Calu3 (cell line): ENCODE results near the gene RILPL2. TPM values are rescaled to one million over a fixed set of nuclear protein-coding genes. Genes with fewer than 3 reads are reported as not detected.
"Not testable (repeated sequence)": the region's sequence is repeated elsewhere in the genome, so short reads cannot be mapped to it uniquely, and the experiment has no call there.

Experiments
- BruUV-seq: library from RNA; stranded (reverse); fragments of 400-500 nt; replicated peaks from 2 replicates; lab custom pipeline; 2021; lab: Mats Ljungman, UMichigan
- CTCF ChIA-PET: fragments of 300-600 bp; sonication (Branson Sonifier 250); formaldehyde crosslinking; loops from one replicate; lab custom pipeline; 2022; ENCODE audit warnings: antibody characterized with exemption; lab: Charles Lee
- DNase-seq: peaks from one replicate; pipeline ENCODE4 v3.0.0; 2022
- H3K27ac Mint-ChIP-seq: one replicate; pipeline ENCODE4 v1.8.0; 2022; ENCODE audit warnings: mixed read lengths; ENCODE audit not compliant: unreplicated experiment
- H3K27me3 Mint-ChIP-seq: one replicate; pipeline ENCODE4 v1.8.0; 2022; ENCODE audit warnings: mixed read lengths; ENCODE audit not compliant: unreplicated experiment
- H3K36me3 Mint-ChIP-seq: one replicate; pipeline ENCODE4 v1.8.0; 2022; ENCODE audit warnings: mild to moderate bottlenecking, moderate library complexity, mixed read lengths; ENCODE audit not compliant: insufficient read depth, unreplicated experiment
- H3K4me1 Mint-ChIP-seq: one replicate; pipeline ENCODE4 v1.8.0; 2022; ENCODE audit warnings: mild to moderate bottlenecking, low read depth, mixed read lengths; ENCODE audit not compliant: unreplicated experiment
- H3K4me3 Mint-ChIP-seq: one replicate; pipeline ENCODE4 v1.8.0; 2022; ENCODE audit warnings: mild to moderate bottlenecking, low read depth, moderate library complexity, mixed read lengths; ENCODE audit not compliant: unreplicated experiment
- H3K9me3 Mint-ChIP-seq: one replicate; pipeline ENCODE4 v1.8.0; 2022; ENCODE audit warnings: low read depth, mixed read lengths; ENCODE audit not compliant: unreplicated experiment
- intact Hi-C: fragments of 100-400 bp; cut with micrococcal nuclease; formaldehyde crosslinking; loops from one replicate; pipeline ENCODE4 v1.10.0; 2022; ENCODE audit not compliant: unreplicated experiment
- total RNA-seq: library from RNA; stranded (reverse); gene quantifications from 2 replicates; pipeline ENCODE4 v1.2.3, GENCODE V29; 2022
- TF ChIP-seq, protein P1 (sequence below): fragments of 200-600 bp; IDR thresholded peaks from one replicate; pipeline ENCODE4 v1.8.0; 2022; ENCODE audit warnings: antibody characterized with exemption; ENCODE audit not compliant: unreplicated experiment

RILPL2 gene
- total RNA-seq, 1 experiment from 2014 or later = 2.8 TPM

DNA sequence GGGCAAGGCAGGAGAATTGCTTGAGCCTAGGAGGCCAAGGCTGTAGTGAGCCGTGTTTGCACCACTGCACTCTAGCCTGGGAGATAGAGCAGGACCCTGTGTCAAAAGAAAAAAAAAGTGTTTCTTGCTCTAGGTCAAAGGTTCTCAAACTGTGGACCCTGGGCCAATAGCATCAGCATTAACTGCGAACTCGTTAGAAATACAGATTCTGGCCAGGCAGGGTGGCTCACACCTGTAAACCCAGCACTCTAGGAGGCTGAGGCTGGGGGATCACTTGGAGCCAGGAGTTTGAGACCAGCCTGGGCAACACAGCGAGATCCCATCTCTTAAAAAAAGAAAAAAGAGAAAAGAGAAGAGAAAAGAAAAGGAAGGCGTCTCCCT, 858 bp downstream of the RILPL2 start:
- TF ChIP-seq, protein P1, sequence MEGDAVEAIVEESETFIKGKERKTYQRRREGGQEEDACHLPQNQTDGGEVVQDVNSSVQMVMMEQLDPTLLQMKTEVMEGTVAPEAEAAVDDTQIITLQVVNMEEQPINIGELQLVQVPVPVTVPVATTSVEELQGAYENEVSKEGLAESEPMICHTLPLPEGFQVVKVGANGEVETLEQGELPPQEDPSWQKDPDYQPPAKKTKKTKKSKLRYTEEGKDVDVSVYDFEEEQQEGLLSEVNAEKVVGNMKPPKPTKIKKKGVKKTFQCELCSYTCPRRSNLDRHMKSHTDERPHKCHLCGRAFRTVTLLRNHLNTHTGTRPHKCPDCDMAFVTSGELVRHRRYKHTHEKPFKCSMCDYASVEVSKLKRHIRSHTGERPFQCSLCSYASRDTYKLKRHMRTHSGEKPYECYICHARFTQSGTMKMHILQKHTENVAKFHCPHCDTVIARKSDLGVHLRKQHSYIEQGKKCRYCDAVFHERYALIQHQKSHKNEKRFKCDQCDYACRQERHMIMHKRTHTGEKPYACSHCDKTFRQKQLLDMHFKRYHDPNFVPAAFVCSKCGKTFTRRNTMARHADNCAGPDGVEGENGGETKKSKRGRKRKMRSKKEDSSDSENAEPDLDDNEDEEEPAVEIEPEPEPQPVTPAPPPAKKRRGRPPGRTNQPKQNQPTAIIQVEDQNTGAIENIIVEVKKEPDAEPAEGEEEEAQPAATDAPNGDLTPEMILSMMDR = no peak
- H3K4me3 Mint-ChIP-seq = peak overlapping the region; percentile 90
- no peaks in the 10 kb centered on the region for H3K9me3 Mint-ChIP-seq
- peaks cover 8% of the 10 kb centered on the region for H3K4me1 Mint-ChIP-seq
- H3K27ac Mint-ChIP-seq = peak overlapping the region; percentile 66
- DNase-seq = no peak
- peaks cover 20% of the 10 kb centered on the region for H3K36me3 Mint-ChIP-seq
- intact Hi-C loops = no loop called here
- no TSS peak for BruUV-seq
- CTCF ChIA-PET = interaction anchor here (0.5 kb wide), 1 partner anchor 16 kb away, joined by 6 read pairs; no protein-coding TSS in a partner anchor
- H3K27me3 Mint-ChIP-seq = no peaks in the 10 kb centered on the region

DNA sequence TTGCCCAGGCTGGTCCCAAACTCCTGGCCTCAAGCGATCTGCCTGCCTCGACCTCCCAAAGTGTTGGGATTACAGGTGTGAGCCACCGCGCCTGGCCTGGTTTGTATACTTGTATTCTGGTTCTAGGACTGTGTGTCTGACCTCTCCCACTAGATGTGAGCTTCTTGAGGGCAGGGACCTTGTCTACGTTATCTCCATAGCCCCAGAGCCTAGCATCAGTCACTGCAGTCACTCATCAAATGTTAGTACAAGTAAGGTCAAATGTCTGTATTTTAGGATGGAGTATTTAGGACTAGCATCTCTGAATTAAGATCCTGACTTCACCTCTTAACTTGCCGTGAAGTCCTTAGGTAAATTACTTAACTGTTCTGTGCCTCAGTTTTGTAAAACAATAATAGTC, 2.9 kb downstream of the RILPL2 start:
- Mint-ChIP-seq H3K4me3 (no peak overlapping the region), H3K27me3 (no peaks in the 10 kb centered on the region), H3K27ac (no peak overlapping the region), H3K4me1 (peaks cover 8% of the 10 kb centered on the region), H3K36me3 (peaks cover 20% of the 10 kb centered on the region), H3K9me3 (no peaks in the 10 kb centered on the region)
- DNase-seq = no peak
- TSS peak; percentile 15 for BruUV-seq
- TF ChIP-seq, protein P1 = no peak
- CTCF ChIA-PET = no interaction called here
- intact Hi-C loops = no loop called here

DNA sequence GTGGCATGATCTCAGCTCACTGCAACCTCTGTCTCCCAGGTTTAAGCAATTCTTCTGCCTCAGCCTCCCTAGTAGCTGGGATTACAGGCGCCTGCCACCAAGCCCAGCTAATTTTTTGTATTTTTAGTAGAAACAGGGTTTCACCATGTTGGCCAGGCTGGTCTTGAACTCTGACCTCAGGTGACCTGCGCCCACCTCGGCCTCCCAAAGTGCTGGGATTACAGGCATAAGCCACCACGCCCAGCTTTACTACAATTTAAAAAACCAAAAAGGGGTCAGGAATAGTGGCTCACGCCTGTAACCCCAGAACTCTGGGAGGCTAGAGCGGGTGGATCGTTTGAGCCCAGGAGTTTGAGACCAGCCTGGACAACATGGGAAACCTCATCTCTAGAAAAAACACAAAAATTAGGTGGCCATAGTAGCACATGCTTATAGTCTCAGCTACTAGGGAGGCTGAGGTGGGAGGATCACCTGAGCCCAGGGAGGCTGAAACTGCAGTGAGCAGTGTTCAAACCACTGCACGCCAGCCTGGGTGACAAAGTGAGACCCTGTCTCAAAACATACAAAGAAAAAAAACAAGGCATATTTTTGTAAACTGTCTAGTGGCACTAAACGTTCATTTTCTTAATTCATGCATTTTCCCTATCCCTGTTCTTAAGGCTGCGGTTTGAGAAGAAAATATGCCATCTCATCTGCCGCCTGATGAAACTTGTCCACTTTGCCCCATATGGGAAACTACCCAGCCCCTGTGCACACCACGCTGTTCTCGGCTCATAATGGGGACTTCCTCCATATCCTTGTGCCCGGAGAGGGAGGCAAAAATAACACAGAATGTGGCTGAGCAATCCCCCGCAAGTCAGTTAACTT, 4.3 kb downstream of the RILPL2 start:
- CTCF ChIA-PET = interaction anchor here (0.5 to 0.7 kb wide), 2 partner anchors 26 to 38 kb away, joined by 3 to 4 read pairs; no protein-coding TSS in a partner anchor
- intact Hi-C loops, H3K4me3 Mint-ChIP-seq, H3K4me1 Mint-ChIP-seq, BruUV-seq, H3K27me3 Mint-ChIP-seq, DNase-seq, H3K9me3 Mint-ChIP-seq, H3K27ac Mint-ChIP-seq: not testable (repeated sequence)
- peaks cover 14% of the 10 kb centered on the region for H3K36me3 Mint-ChIP-seq

DNA sequence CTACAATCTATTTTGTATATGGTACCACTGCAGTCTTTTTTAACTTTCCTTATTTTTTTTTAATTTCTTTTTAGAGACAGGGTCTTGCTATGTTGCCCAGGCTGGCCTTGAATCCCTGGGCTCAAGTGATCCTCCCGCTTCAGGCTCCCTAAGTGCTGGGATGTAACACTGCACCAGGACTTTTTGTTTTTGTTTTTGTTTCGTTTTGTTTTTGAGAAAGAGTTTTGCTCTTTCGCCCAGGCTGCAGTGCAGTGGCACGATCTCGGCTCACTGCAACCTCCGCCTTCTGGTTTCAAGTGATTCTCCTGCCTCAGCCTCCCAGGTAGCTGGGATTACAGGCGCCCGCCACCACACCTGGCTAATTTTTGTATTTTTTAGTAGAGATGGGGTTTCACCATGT, 7.4 kb downstream of the RILPL2 start:
- H3K9me3 Mint-ChIP-seq, H3K36me3 Mint-ChIP-seq, H3K27ac Mint-ChIP-seq, H3K27me3 Mint-ChIP-seq, CTCF ChIA-PET, intact Hi-C loops, BruUV-seq, H3K4me3 Mint-ChIP-seq, DNase-seq, H3K4me1 Mint-ChIP-seq: not testable (repeated sequence)

DNA sequence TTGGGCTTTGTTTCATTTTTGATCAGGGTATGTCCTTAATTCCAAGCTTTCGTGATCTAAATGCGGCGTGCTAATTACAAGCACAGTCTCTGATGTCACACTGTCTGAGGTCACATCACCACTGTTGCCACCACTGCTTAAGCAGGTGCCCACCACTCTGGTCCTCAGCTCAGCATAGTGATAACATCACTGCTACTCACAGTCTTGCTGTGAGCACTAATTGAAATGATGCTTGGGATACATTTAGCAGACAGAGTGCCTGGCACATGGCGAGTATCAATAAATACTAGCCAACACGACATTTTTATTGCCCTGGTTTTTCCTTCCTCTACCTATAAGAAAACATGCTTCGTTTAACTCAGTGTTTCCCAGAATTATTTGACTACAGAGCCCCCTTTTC, 7.9 kb downstream of the RILPL2 start:
- no TSS peak for BruUV-seq
- no peaks in the 10 kb centered on the region for H3K27me3 Mint-ChIP-seq
- CTCF ChIA-PET = no interaction called here

More for the DNA sequence above, 7.9 kb downstream of the RILPL2 start:
- no peak overlapping the region for H3K27ac Mint-ChIP-seq
- no peak for DNase-seq
- intact Hi-C loops = no loop called here
- peaks cover 5% of the 10 kb centered on the region for H3K36me3 Mint-ChIP-seq
- H3K4me1 Mint-ChIP-seq = no peaks in the 10 kb centered on the region
- no peaks in the 10 kb centered on the region for H3K9me3 Mint-ChIP-seq
- H3K4me3 Mint-ChIP-seq = no peak overlapping the region
- TF ChIP-seq, protein P1 = no peak
